Dermis blood vessel endothelial cell (primary cell): Measurements from ENCODE around the gene IRF2. TPM values are rescaled to one million over a fixed set of nuclear protein-coding genes. Genes with fewer than 3 reads are reported as not detected.

Experiments
- DNase-seq: peaks from one replicate; pipeline ENCODE4 v3.0.0; 2010
- total RNA-seq: library from RNA; depleted of rRNA; stranded (reverse); fragments of >200 nt; gene quantifications from 2 replicates; pipeline ENCODE4 v1.2.3, GENCODE V29; 2014

The IRF2 gene
- total RNA-seq, 1 donor from 2014 or later, result 27.4 TPM

DNA sequence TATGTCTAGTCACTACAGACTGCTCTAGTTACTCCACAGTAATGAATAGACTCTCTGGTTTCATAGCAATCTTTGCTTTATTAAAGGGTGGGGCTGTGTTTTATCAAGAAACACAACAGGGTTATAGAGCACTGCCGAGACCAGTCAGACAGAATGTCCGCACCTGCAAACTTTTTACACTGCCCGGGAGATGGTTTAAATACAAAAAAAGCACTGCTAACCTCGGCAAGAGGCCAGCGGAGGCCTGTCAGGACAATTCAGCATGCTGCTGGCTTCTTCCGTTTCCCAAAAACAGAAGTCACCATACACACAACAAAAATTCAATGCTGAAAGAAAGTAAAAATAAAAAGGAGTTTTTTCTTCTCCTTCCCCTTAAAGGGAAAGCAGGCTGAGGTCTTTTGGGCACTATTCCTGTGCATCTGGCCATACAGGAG lies 67.4 kb downstream of the IRF2 start:
- DNase-seq, result no peak

DNA sequence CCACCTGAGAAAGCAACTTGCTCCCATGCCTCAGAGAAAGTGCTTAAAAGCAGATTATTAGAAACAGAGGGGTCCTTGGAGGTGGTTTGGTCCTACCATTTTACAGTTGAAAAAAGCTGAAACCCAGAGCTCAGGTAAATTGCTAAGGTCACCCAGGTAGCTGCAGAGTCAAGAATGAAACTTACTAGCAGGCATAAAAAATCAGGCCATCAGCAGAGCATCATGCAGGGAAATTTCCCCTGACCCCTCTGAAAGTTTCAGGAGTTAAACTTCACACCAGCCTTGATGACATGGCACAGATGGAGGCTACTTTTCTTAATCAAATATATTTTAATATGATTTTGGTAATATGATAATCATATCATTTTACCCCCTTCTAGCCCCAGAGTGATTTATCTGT lies 70.3 kb downstream of the IRF2 start:
- no peak for DNase-seq

DNA sequence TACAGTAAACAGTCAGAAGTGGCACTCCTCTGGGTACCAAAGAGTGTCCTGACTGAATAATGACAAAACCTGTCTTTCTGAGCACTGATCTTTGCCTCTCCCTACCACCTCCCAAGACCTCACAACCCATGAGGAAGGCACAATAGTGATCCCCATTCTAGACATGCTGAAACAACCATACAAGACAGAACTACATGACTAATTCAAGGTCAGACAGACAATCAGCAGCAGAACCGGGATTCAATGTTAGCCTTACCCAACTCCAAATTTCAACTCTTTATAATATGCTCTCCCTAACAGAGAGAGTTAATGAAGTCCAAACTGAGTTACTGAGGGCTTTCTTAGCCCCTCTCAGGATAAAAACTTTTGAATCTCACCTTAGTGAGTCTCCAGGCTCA lies 71.0 kb downstream of the IRF2 start:
- DNase-seq, result no peak

DNA sequence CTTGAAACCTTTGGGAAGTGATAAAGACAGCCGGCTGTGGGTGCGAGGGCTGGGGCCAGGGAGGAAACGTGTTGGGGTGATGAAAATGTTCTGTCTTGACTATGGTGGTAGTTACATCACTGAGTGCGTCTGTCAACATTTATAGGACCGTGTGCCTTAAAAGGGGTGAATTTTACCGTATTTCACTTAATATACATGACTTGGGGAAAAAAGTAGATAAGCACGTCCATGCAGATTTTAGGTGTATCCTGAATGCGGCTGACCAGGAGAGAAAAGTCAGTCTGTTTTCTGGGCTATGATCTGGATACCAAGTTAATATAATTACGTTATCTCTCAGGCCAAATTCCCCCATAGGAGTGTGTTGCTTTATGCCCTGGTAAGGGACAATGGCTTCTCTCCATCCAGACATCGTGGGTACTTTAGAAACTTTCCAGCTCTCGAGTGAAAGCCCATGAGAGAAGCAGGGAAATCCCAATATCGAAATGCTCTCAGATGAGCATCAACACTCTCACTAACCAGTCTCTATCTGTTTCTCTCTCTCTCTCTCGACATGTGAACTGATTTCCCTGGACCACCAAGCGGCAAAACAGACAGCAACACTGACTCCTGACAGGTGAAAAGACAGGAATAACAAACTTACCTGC lies 71.5 kb downstream of the IRF2 start:
- DNase-seq, result no peak

DNA sequence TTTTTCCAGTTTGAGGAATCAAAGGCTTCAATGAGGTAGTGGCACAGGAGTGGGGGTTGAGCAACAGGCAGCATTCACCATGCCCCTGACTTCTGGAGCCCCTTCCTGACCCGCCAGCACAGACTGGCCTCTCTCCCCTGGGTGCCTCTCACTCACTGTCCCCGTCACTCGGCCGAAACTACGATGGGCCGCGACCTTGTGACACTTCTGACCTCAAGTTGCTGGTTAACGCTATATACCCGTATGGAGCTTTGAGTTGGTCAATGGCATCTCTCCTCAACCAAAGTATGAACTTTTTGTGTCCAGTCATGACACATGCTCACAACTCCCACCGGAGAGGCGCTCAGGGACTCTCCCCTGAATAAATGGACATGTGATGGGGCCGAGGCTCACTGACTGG lies 72.1 kb downstream of the IRF2 start:
- no peak for DNase-seq

DNA sequence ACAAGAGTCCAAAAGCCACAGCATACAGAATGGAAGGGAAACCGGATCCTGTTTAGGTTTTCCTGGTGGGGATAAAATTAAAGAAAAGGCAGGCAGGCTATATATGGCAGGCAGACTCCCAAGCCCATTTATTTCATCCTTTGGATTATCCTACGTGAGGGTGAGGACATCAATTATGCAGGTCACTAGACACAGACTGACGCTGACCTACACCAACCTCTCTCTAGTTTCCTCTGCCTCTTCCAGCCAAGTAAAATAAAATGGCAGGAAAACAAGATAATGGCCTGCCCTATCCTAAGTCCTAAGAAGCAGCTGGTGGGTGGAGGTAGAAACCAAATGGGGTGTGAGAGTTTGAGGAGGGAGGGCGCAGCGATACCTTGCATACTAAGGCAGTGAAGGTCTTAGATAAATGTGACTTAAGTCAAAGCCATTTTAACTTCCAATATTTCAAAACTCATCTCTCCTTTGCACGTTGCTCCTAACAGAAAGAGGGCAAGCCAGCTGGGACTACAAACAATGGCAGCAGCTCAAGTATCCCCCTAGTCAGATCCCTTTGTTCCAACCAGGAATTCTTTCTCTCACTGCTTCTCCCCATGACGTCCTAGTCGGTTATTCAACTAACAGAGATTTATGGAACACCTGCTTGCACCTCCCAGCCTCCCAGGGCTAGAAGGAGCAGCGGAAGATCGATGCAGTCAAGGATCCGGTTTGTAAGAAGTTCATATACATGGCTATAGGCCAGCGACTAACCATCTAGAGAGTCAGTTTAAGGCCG lies 72.8 kb downstream of the IRF2 start:
- DNase-seq, result peak; percentile 71

DNA sequence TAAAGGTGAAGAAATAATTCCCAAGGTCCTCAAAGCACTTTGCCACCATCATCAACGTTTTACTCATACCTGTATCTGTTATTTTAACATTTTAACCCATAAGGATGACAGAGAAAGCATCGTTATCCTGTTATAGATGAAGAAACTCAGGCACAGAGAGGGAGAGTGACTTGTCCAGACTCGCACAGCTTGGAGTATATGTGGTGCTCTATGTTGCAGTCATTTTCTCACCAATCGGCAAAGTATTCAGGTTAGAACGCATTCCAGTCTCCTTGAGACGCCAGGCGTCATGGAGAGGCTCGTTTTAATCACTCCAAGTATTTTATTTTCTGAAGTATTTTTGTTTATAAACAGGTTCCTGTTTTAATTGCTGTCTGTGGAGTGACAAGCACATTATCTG lies 73.5 kb downstream of the IRF2 start:
- no peak for DNase-seq

DNA sequence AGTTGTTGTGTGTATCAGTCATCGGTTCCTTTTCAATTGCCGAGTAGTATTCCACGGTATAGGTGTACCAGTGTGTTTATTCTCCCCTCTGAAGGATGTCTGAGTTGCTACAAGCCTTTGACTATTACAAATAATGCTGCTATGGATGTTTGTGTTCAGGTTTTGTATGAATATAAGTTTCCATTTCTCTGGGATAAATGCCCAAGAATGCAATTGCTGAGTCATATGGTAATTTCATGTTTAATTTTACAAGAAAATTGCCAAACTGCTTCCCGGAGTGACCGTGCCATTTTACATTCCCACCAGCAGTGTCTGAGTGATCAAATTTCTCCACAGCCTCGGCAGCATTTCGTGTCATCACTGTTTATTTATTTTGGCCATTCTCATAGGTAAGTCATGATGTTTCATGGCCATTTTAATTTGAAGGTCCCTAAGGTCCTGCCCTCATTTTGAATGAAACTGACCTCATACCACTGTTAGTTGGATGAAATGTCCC lies 73.9 kb downstream of the IRF2 start:
- peak; percentile 87 for DNase-seq

DNA sequence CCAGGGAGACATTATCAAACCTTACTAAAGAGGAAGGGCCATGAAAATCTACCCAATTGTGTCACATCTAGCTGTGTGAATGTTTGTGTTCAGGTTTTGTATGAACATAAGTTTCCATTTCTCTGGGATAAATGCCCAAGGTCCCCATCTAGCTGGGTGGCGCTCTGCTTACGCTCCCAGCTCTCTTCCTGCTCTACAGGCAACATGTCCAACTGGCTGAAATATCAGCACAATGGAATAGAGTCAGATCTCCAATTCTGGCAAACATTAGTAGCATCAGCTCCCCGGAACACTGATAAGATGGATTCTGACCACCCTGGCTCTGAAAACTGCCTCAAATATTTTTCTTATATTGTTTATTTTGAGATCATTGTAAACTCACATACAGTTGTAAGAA lies 74.8 kb downstream of the IRF2 start:
- DNase-seq, result no peak

DNA sequence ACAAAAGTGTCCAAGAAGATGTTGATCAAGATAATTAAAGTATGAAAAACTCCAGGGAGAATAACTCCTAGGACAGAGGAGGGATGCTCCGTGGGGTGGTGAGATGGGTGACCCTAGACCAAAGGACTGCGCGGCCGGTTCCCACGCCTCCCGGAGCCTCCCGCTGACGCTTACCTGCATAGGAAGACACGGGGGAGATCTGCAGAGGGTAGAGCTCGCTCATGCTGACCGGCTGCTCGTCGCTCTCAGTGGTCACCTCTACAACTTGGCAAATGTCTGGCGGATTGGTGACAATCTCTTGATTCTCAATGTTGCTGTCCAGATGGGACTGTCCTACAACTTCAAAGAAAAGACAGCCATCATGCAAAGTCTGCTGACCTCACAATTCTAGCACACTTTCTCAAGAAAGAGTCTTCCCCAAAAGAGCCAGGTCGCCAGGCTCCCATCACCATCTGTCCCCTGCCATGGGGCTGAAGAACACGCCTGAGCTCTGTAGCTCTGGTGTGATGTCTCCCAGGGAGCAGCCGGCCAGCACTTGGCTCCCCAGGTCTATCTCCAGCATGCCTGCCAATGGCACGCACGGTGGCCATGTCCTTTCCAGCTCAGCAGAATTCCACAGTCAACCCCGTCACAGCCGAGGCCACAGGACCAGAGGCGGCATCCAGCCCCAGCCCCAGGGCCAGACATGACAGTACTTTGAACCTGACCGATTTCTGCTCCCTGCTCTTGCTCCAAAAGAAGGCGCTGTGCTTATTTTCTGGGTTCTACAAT lies 75.4 kb downstream of the IRF2 start:
- DNase-seq, result no peak

DNA sequence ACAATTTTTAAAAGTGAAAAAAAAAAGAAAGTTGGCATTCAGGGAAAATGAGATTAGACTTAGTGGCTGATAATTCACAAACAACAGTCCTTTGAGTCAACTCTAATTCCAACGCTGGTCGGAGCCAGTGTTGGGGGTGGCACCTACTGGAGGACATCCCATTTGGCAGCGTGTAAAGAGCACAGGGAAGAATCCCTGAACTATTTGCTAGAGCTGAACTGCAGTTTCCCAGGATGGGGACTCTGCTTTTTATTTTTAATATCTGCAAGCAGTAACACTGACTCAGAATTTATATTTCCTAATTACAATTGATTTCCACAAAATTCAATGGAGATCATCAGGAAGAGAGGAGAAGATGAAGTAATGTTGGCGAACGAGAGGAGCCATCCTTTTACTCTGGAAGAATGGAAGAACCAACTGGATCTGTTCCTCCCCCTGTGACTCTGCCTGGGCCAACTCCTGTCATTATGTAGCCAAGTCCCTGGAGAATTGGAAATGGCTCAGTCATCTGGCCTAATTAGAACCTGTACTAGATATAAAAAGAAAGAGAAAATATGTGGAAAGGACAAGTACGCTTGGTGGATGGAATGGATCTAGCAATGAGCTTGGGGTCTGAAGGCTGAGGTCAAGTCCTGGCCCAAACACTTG lies 76.7 kb downstream of the IRF2 start:
- no peak for DNase-seq

DNA sequence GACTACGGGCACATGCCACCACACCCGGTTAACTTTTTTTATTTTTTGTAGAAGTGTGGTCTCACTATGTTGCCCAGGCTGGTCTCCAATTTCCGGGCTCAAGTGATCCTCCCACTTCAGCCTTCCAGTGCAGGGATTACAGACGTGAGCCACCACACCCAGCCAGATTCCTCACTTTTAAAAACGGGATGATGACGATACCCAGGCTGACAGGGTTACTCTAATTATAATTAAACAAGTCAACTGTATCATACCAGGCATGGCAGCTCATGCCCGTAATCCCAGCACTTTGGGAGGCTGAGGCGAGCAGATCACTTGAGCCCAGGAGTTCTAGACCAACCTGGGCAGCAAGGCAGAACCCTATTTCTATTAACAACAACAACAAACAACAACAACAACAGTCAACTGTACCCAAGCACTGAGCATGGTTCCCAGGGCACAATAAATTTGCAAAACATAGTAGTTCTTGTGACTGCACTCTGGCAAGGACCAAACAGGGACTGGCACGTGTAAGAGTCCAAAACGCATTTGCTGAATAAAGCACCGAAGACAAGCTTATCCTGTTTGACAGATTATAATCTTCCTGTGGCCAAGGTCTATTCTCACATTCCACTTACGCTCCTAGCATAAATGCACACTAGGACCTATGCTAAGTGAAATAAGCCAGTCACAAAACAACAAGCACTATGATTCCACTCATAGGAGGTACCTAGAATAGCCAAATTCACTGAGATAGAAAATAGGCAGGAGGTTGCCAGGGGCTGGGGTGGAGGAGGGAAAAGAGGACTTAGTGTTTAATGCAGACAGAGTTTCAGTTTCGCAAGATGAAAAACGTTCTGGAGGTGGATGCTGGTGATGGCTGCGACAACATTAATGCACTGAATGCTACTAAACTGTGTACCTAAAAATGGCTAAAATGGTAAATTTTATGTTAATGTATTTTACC lies 77.5 kb downstream of the IRF2 start:
- DNase-seq, result no peak

DNA sequence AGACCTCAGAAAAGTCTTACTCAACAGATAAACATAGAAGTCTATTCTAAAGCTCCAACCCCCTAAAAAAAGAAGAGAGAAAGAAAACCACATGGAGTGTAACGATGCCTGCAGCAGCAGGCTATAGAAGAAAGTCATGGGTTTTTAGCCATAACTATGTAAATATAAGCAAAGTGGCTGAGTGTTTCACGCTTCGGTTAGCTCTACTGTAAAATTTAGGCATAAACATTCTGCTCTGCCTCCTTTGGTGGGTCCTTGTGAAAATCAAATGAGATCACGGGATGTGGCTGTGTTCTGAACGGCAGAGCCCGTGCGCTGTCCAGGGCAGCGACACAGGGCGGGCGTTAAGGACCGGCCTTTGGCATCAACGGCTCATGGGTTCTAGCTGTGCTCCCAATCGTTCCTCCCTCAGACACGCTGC lies 78.4 kb downstream of the IRF2 start:
- DNase-seq, result no peak

DNA sequence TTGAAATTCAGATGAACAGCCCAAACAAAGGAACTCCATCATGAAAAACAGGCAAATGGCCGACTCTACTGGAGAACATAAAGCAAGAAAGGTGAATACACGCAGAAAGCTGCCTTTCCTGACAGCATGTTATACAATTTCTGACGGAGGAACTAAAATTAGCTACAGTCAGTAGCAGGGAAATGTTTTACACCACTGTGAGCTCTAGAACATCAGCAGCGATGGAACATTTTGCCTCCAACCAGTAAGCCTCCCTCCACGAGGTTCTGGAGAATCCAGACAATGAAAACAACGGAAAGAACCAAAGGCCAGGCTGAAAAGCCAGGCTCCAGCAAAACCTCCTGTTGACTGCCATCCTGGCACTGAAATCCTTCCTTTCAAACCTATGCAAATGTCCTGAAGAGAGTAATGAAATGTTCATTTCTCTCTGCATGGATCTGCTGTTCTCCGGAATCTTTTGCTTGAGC lies 78.9 kb downstream of the IRF2 start:
- no peak for DNase-seq

DNA sequence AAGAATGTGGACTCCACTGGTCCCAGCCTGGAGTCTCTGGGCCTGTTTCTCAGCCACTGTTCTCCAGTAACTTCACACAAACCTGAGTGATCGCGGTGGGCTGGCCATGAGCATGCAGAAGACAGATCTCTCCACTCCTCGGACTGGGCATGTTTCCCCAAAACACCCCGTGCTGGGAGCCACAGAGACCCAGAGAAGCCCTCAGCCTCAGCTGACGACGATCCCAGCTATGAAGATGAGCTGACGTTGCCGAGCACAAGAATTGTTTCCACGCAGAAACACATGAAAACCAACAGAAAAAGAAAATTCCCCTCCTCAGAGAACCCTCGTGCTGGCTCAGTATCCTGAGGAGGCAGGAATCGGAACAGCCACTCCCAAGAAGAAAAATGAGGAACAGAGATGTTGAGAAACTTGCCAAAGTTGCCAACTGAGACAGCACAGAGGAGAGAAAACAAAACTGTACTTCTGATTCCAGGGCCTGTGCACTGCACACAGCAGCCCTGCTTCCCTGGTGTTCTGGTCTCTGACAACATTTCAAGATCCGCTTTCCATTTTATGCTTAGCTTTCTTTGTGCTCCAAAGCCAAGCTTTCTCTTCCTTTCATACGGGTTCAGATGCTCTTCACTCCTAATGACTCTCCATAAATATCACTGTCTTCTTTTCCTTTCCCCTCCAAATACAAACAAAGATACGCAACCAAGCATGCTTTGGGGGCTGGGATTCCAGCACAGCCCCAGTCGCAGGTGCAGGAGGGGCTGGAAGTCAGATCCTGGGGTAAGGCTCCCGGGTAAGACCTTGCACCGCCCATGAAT lies 81.4 kb downstream of the IRF2 start:
- no peak for DNase-seq

DNA sequence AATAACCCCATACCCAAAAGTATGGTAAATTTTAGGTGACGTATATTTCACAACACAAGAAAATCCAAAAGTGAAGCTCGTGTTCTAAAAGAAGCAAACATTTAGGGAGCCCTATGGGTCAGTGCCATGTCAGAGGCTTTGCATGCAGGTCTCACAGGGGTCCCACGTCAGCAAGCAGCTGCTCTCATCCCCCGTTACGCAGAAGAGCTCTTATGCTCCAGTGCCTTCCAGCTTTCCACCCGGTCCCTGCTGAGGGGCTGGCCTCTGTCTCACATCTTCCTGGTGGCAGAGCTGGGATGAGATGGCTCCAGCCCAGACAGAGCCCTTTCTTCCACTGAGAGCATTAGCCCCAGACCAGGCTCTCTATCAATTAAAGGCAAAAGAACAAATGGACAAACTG lies 82.0 kb downstream of the IRF2 start:
- DNase-seq, result no peak

DNA sequence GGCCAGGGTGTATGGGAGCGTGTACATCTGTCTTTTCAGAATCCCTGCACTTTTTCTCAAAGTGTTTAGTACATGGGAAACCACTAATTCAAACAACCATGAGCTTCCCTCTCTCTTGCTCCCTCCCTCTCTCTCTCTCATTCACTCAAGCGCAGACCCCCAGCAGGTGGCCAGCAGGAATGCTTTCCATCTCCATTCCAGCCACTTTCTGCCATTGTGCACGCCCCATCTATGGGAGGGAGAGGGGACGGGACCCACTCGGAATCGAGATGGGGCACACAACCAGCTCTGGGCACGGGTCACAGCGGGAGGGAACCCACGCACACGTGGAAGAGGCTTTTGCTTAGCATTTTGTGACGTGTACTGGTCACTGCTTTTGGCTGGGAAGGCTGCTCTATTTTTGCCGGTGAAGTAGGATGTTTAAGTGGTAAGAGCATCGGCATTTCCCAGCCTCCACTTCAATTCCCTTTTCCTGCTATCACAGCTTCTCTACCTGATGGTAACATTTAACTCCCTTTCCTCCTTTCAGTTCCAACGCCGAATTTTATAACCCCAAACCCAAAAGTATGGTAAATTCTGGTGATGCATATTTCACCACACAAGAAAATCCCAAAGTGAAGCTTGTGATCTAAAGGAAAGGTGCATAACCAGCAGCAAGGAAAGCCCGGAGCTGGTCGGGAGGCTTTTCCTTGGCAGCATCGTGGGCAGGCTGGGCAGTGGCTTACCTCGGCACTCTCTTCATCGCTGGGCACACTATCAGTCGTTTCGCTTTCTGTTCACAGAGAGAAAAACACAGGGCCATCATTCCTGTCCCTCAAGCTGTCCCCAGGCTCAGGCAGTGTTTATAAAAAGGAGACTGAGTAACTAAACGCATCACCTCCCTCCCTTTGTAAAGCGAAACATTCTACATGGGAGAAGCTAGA lies 84.1 kb downstream of the IRF2 start:
- DNase-seq, result no peak

DNA sequence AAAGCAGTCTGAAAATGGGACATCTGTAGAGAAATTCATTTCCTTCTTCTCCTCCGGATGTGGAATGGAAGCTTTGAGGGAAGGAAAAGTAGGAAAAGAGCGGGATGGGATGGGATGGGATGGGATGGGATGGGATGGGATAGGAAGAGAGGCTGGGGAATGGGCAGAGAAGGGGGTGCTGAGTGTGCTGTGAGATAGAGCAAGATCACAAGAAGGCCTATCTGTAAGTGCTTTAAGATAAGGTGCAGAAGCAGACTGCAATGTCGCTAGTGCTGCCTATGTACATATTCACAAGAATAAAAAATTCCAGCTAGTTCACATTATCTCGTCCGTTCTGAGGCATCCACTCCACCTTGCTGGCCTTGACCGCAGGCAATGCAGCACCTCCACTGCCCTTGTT lies 86.2 kb downstream of the IRF2 start:
- DNase-seq, result no peak

DNA sequence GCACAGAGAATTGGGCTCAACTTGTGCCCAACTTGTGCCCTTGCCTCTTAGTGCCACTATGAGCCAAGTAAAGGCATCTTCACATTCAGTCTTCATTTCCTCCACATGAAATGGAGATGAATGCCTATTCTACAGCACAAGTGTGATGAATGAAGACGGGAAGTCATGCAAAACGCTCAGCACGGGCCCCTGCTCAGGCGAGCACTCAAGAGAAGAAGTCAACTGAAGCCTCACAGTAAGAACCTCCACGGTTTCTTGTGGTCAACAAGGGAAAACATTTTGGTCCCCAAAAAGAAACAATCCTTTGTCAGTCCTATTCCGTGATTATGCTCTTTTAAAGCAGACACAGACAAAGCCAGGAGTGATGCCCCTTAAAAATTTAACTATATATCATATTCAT lies 87.0 kb downstream of the IRF2 start:
- no peak for DNase-seq
